SK-N-SH treated with all-trans-retinoic acid at 6 μM for 48 hours (cell line): ENCODE results near the gene OLFML3.
A peak's percentile ranks its signal among the peaks of the same experiment; 100 is the strongest.

Experiments
- ATAC-seq: fragments of 200-7000 bp; cut with Tn5 transposase; 3 replicates; pipeline ENCODE4 v1.9.1; 2020; ENCODE audit warnings: mild to moderate bottlenecking, moderate library complexity
- ARNTL ChIP-seq: fragments of 450-650 bp; formaldehyde crosslinking; IDR thresholded peaks from 2 replicates; pipeline ENCODE4 v1.5.0; 2020; ENCODE audit warnings: low read depth, mild to moderate bottlenecking, moderate library complexity, borderline replicate concordance
- BACH2 ChIP-seq: fragments of 250-450 bp; sonication (Bioruptor Pico); IDR thresholded peaks from 2 replicates; pipeline ENCODE4 v1.9.0; 2021; ENCODE audit warnings: mild to moderate bottlenecking, borderline replicate concordance
- CSDC2 ChIP-seq: fragments of 250-450 bp; sonication (Bioruptor Pico); IDR thresholded peaks from 2 replicates; pipeline ENCODE4 v1.5.0; 2020; ENCODE audit warnings: mild to moderate bottlenecking, moderate library complexity
- ESRRG ChIP-seq: fragments of 250-450 bp; sonication (Bioruptor Pico); IDR thresholded peaks from 2 replicates; pipeline ENCODE4 v1.6.1; 2021; ENCODE audit warnings: mild to moderate bottlenecking
- GLIS3 ChIP-seq: fragments of 250-450 bp; sonication (Bioruptor Pico); IDR thresholded peaks from 2 replicates; pipeline ENCODE4 v1.5.0; 2020; ENCODE audit warnings: mild to moderate bottlenecking, moderate library complexity
- ISL1 ChIP-seq: fragments of 250-450 bp; sonication (Bioruptor Pico); IDR thresholded peaks from 2 replicates; pipeline ENCODE4 v2.1.2; 2022; ENCODE audit warnings: mild to moderate bottlenecking, moderate library complexity
- OSR1 ChIP-seq: fragments of 250-450 bp; sonication (Bioruptor Pico); IDR thresholded peaks from 2 replicates; pipeline ENCODE4 v1.8.0; 2022; ENCODE audit warnings: moderate library complexity, mild to moderate bottlenecking, inconsistent platforms
- PPARA ChIP-seq: fragments of 250-450 bp; sonication (Bioruptor Pico); IDR thresholded peaks from 2 replicates; pipeline ENCODE4 v1.5.0; 2020; ENCODE audit warnings: mild to moderate bottlenecking, borderline replicate concordance
- RARB ChIP-seq: fragments of 250-450 bp; sonication (Bioruptor Pico); IDR thresholded peaks from 2 replicates; pipeline ENCODE4 v1.8.0; 2021; ENCODE audit warnings: mild to moderate bottlenecking, moderate library complexity
- SNAI2 ChIP-seq: fragments of 250-450 bp; sonication (Bioruptor Pico); IDR thresholded peaks from 2 replicates; pipeline ENCODE4 v1.5.0; 2020; ENCODE audit warnings: mild to moderate bottlenecking, moderate library complexity
- TCF4 ChIP-seq: fragments of 250-450 bp; sonication (Bioruptor Pico); IDR thresholded peaks from 2 replicates; pipeline ENCODE4 v1.8.0; 2021; ENCODE audit warnings: mild to moderate bottlenecking, moderate library complexity, borderline replicate concordance
- TOX ChIP-seq: fragments of 250-450 bp; sonication (Bioruptor Pico); IDR thresholded peaks from 2 replicates; pipeline ENCODE4 v1.8.0; 2021; ENCODE audit warnings: mild to moderate bottlenecking, moderate library complexity, borderline replicate concordance
- ZFP30 ChIP-seq: fragments of 450-650 bp; formaldehyde crosslinking; IDR thresholded peaks from 2 replicates; pipeline ENCODE4 v1.5.0; 2022; ENCODE audit warnings: mild to moderate bottlenecking, moderate library complexity
- ZNF565 ChIP-seq: fragments of 450-650 bp; formaldehyde crosslinking; conservative IDR thresholded peaks from 2 replicates; pipeline ENCODE4 v1.5.0; 2020; ENCODE audit warnings: low read depth, mild to moderate bottlenecking, moderate library complexity
- ZNF70 ChIP-seq: fragments of 450-650 bp; formaldehyde crosslinking; IDR thresholded peaks from 2 replicates; pipeline ENCODE4 v1.5.0; 2020; ENCODE audit warnings: mild to moderate bottlenecking, moderate library complexity
- ZNF8 ChIP-seq: fragments of 450-650 bp; formaldehyde crosslinking; IDR thresholded peaks from 2 replicates; pipeline ENCODE4 v1.5.0; 2020; ENCODE audit warnings: mild to moderate bottlenecking, moderate library complexity
- TF ChIP-seq, protein P1 (sequence below): fragments of 250-450 bp; sonication (Bioruptor Pico); IDR thresholded peaks from 2 replicates; pipeline ENCODE4 v1.5.1; 2021; ENCODE audit warnings: mild to moderate bottlenecking, moderate library complexity
- TF ChIP-seq, protein P2 (sequence below): fragments of 250-450 bp; sonication (Bioruptor Pico); IDR thresholded peaks from 2 replicates; pipeline ENCODE4 v1.8.0; 2021; ENCODE audit warnings: low read depth, mild to moderate bottlenecking, moderate library complexity, borderline replicate concordance
- TF ChIP-seq, protein P3 (sequence below): fragments of 250-450 bp; sonication (Bioruptor Pico); IDR thresholded peaks from 2 replicates; pipeline ENCODE4 v1.8.0; 2020; ENCODE audit warnings: mild to moderate bottlenecking, moderate library complexity, borderline replicate concordance
- TF ChIP-seq, protein P4 (sequence below): fragments of 250-450 bp; sonication (Bioruptor Pico); IDR thresholded peaks from 2 replicates; pipeline ENCODE4 v1.5.1; 2020; ENCODE audit warnings: low read depth, mild to moderate bottlenecking, moderate library complexity
- TF ChIP-seq, protein P5 (sequence below): fragments of 250-450 bp; sonication (Bioruptor Pico); IDR thresholded peaks from 2 replicates; pipeline ENCODE4 v1.5.0; 2020; ENCODE audit warnings: mild to moderate bottlenecking, moderate library complexity

The OLFML3 gene

DNA sequence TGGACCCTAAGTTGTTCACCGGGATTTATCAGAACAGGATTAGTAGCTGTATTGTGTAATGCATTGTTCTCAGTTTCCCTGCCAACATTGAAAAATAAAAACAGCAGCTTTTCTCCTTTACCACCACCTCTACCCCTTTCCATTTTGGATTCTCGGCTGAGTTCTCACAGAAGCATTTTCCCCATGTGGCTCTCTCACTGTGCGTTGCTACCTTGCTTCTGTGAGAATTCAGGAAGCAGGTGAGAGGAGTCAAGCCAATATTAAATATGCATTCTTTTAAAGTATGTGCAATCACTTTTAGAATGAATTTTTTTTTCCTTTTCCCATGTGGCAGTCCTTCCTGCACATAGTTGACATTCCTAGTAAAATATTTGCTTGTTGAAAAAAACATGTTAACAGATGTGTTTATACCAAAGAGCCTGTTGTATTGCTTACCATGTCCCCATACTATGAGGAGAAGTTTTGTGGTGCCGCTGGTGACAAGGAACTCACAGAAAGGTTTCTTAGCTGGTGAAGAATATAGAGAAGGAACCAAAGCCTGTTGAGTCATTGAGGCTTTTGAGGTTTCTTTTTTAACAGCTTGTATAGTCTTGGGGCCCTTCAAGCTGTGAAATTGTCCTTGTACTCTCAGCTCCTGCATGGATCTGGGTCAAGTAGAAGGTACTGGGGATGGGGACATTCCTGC is 3.9 kb upstream of the OLFML3 start:
- TF ChIP-seq ZNF8 (CRISPR knock-in tag) (no peak), TOX (no peak), BACH2 (no peak), ZNF565 (CRISPR knock-in tag) (no peak), ARNTL (CRISPR knock-in tag) (no peak), ESRRG (CRISPR knock-in tag) (no peak), PPARA (CRISPR knock-in tag) (no peak), CSDC2 (CRISPR knock-in tag) (no peak), ZNF70 (CRISPR knock-in tag) (no peak), ISL1 (CRISPR knock-in tag) (no peak), OSR1 (CRISPR knock-in tag) (no peak), ZFP30 (CRISPR knock-in tag) (no peak), RARB (CRISPR knock-in tag) (no peak), TCF4 (CRISPR knock-in tag) (no peak)
- TF ChIP-seq, protein P1, sequence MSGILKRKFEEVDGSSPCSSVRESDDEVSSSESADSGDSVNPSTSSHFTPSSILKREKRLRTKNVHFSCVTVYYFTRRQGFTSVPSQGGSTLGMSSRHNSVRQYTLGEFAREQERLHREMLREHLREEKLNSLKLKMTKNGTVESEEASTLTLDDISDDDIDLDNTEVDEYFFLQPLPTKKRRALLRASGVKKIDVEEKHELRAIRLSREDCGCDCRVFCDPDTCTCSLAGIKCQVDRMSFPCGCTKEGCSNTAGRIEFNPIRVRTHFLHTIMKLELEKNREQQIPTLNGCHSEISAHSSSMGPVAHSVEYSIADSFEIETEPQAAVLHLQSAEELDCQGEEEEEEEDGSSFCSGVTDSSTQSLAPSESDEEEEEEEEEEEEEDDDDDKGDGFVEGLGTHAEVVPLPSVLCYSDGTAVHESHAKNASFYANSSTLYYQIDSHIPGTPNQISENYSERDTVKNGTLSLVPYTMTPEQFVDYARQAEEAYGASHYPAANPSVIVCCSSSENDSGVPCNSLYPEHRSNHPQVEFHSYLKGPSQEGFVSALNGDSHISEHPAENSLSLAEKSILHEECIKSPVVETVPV = no peak
- TF ChIP-seq, protein P2, sequence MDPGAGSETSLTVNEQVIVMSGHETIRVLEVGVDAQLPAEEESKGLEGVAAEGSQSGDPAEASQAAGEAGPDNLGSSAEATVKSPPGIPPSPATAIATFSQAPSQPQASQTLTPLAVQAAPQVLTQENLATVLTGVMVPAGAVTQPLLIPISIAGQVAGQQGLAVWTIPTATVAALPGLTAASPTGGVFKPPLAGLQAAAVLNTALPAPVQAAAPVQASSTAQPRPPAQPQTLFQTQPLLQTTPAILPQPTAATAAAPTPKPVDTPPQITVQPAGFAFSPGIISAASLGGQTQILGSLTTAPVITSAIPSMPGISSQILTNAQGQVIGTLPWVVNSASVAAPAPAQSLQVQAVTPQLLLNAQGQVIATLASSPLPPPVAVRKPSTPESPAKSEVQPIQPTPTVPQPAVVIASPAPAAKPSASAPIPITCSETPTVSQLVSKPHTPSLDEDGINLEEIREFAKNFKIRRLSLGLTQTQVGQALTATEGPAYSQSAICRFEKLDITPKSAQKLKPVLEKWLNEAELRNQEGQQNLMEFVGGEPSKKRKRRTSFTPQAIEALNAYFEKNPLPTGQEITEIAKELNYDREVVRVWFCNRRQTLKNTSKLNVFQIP (CRISPR knock-in tag) = no peak
- TF ChIP-seq, protein P3, sequence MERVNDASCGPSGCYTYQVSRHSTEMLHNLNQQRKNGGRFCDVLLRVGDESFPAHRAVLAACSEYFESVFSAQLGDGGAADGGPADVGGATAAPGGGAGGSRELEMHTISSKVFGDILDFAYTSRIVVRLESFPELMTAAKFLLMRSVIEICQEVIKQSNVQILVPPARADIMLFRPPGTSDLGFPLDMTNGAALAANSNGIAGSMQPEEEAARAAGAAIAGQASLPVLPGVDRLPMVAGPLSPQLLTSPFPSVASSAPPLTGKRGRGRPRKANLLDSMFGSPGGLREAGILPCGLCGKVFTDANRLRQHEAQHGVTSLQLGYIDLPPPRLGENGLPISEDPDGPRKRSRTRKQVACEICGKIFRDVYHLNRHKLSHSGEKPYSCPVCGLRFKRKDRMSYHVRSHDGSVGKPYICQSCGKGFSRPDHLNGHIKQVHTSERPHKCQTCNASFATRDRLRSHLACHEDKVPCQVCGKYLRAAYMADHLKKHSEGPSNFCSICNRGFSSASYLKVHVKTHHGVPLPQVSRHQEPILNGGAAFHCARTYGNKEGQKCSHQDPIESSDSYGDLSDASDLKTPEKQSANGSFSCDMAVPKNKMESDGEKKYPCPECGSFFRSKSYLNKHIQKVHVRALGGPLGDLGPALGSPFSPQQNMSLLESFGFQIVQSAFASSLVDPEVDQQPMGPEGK (CRISPR knock-in tag) = no peak
- TF ChIP-seq, all 23 proteins: peak for 0
- no peak for ATAC-seq

DNA sequence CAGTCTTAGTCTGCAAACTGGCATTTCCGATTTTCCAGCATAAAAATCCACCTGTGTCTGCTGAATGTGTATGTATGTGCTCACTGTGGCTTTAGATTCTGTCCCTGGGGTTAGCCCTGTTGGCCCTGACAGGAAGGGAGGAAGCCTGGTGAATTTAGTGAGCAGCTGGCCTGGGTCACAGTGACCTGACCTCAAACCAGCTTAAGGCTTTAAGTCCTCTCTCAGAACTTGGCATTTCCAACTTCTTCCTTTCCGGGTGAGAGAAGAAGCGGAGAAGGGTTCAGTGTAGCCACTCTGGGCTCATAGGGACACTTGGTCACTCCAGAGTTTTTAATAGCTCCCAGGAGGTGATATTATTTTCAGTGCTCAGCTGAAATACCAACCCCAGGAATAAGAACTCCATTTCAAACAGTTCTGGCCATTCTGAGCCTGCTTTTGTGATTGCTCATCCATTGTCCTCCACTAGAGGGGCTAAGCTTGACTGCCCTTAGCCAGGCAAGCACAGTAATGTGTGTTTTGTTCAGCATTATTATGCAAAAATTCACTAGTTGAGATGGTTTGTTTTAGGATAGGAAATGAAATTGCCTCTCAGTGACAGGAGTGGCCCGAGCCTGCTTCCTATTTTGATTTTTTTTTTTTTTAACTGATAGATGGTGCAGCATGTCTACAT is 2.5 kb upstream of the OLFML3 start:
- TF ChIP-seq ZNF70 (CRISPR knock-in tag) = no peak
- TF ChIP-seq GLIS3 (CRISPR knock-in tag) = no peak
- no peak for TF ChIP-seq PPARA (CRISPR knock-in tag)
- no peak for TF ChIP-seq ZFP30 (CRISPR knock-in tag)
- TF ChIP-seq TOX = no peak
- TF ChIP-seq, protein P2 (CRISPR knock-in tag) = no peak
- TF ChIP-seq, protein P4, sequence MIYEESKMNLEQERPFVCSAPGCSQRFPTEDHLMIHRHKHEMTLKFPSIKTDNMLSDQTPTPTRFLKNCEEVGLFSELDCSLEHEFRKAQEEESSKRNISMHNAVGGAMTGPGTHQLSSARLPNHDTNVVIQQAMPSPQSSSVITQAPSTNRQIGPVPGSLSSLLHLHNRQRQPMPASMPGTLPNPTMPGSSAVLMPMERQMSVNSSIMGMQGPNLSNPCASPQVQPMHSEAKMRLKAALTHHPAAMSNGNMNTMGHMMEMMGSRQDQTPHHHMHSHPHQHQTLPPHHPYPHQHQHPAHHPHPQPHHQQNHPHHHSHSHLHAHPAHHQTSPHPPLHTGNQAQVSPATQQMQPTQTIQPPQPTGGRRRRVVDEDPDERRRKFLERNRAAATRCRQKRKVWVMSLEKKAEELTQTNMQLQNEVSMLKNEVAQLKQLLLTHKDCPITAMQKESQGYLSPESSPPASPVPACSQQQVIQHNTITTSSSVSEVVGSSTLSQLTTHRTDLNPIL (CRISPR knock-in tag) = no peak
- no peak for TF ChIP-seq RARB (CRISPR knock-in tag)
- TF ChIP-seq TCF4 (CRISPR knock-in tag) = no peak
- no peak for TF ChIP-seq OSR1 (CRISPR knock-in tag)
- TF ChIP-seq SNAI2 = no peak
- TF ChIP-seq, protein P1 = no peak
- TF ChIP-seq, protein P5, sequence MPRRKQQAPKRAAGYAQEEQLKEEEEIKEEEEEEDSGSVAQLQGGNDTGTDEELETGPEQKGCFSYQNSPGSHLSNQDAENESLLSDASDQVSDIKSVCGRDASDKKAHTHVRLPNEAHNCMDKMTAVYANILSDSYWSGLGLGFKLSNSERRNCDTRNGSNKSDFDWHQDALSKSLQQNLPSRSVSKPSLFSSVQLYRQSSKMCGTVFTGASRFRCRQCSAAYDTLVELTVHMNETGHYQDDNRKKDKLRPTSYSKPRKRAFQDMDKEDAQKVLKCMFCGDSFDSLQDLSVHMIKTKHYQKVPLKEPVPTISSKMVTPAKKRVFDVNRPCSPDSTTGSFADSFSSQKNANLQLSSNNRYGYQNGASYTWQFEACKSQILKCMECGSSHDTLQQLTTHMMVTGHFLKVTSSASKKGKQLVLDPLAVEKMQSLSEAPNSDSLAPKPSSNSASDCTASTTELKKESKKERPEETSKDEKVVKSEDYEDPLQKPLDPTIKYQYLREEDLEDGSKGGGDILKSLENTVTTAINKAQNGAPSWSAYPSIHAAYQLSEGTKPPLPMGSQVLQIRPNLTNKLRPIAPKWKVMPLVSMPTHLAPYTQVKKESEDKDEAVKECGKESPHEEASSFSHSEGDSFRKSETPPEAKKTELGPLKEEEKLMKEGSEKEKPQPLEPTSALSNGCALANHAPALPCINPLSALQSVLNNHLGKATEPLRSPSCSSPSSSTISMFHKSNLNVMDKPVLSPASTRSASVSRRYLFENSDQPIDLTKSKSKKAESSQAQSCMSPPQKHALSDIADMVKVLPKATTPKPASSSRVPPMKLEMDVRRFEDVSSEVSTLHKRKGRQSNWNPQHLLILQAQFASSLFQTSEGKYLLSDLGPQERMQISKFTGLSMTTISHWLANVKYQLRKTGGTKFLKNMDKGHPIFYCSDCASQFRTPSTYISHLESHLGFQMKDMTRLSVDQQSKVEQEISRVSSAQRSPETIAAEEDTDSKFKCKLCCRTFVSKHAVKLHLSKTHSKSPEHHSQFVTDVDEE = no peak
- ATAC-seq = peak; percentile 43
